ENCODE results near the gene MSX1.

MSX1 gene

DNA sequence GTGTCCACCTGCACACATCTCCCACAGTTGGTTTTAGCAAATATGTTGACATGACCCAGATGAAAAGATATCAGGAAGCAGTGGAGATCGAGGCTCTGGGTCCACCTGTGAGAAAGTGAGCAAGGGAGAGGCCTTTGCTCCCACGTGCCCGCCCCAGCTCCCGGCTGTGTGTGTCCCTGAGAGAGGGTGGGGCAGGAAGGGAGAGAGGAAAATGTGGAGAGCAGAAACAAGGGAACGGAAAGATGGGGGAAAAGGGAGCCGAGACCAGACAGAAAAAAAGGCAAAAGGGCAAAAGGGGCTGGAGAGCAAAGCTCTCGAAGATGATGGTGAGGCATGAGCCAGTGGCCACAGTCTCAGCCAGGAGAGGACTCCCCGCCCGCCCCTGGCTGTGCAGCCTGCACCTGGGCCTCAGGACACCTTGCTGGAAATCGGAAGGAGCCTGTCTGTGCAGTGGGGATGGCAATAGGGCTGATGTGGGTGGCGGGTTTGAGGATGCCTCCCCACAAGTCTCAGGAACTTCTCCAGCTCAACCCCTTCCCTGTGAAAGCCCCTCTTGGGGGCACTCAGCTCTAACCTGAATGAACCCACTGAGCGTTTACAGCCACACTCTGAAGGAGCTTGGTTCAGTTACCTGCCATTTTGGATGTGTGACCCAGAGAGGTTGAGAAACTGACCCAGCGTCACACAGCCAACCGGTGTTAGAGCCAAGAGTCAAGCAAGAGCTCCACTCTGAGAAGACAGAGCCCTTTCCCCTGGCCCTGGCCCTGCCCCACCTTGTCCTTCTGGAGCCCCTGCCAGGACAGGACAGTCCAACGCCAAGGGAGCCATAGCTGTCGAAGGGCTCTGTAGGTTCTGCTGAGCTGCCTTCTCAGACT, 20.3 kb upstream of the MSX1 start:
- POLR2A ChIA-PET (ENCODE audit: low non-redundant PET): no interaction called here
- TF ChIP-seq, protein P1, sequence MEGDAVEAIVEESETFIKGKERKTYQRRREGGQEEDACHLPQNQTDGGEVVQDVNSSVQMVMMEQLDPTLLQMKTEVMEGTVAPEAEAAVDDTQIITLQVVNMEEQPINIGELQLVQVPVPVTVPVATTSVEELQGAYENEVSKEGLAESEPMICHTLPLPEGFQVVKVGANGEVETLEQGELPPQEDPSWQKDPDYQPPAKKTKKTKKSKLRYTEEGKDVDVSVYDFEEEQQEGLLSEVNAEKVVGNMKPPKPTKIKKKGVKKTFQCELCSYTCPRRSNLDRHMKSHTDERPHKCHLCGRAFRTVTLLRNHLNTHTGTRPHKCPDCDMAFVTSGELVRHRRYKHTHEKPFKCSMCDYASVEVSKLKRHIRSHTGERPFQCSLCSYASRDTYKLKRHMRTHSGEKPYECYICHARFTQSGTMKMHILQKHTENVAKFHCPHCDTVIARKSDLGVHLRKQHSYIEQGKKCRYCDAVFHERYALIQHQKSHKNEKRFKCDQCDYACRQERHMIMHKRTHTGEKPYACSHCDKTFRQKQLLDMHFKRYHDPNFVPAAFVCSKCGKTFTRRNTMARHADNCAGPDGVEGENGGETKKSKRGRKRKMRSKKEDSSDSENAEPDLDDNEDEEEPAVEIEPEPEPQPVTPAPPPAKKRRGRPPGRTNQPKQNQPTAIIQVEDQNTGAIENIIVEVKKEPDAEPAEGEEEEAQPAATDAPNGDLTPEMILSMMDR (conservative IDR thresholded peaks at IDR 0.05; ENCODE audit: low read depth): no peak
- no peak overlapping the region for H3K27ac ChIP-seq
- CTCF ChIA-PET: no interaction called here
- DNase-seq (ENCODE audit: low spot score): no peak

DNA sequence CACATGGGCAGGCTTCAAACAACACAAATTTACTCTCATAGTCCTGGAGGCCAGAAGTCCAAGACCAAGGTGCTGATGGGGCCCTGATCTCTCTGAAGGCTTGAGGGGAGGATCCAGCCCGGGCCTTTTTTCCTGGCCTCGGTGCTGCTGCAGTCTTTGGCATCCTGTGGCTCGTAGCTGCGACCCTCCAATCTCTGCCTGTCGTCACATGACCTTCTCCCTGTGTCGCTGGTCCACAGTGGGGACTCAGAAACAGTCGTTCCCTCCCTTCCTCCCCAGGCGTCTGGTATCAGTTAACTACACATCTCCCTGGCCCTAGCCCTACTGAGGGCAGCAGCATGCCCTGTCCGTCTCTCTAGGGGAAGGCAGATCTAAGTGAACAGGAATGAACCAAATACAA, 19.1 kb upstream of the MSX1 start:
- POLR2A ChIA-PET (ENCODE audit: low non-redundant PET): no interaction called here
- CTCF ChIA-PET: no interaction called here
- TF ChIP-seq, protein P1 (conservative IDR thresholded peaks at IDR 0.05; ENCODE audit: low read depth): no peak
- no peak for DNase-seq (ENCODE audit: low spot score)
- H3K27ac ChIP-seq: no peak overlapping the region

DNA sequence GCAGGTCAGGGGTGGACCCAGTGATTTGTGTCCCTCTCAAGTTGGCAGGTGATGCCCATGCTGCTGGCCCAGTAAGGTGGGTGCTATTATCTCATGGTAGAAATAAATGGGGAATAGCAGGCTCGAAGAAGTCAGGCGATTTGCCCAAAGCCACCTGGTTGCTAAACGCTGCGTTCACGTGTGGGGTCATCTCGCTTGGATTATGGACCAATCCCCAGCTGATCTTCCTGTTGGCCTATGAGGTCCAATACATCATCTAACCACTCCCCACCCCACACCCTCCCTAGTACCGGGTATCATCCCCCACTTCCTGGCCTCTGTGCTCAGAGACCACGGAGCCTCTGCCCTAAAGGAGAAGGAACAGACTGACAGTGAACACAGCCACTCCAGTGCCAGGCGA, 18.3 kb upstream of the MSX1 start:
- CTCF ChIA-PET: no interaction called here
- TF ChIP-seq, protein P1 (conservative IDR thresholded peaks at IDR 0.05; ENCODE audit: low read depth): no peak
- no peak overlapping the region for H3K27ac ChIP-seq
- POLR2A ChIA-PET (ENCODE audit: low non-redundant PET): no interaction called here
- no peak for DNase-seq (ENCODE audit: low spot score)

DNA sequence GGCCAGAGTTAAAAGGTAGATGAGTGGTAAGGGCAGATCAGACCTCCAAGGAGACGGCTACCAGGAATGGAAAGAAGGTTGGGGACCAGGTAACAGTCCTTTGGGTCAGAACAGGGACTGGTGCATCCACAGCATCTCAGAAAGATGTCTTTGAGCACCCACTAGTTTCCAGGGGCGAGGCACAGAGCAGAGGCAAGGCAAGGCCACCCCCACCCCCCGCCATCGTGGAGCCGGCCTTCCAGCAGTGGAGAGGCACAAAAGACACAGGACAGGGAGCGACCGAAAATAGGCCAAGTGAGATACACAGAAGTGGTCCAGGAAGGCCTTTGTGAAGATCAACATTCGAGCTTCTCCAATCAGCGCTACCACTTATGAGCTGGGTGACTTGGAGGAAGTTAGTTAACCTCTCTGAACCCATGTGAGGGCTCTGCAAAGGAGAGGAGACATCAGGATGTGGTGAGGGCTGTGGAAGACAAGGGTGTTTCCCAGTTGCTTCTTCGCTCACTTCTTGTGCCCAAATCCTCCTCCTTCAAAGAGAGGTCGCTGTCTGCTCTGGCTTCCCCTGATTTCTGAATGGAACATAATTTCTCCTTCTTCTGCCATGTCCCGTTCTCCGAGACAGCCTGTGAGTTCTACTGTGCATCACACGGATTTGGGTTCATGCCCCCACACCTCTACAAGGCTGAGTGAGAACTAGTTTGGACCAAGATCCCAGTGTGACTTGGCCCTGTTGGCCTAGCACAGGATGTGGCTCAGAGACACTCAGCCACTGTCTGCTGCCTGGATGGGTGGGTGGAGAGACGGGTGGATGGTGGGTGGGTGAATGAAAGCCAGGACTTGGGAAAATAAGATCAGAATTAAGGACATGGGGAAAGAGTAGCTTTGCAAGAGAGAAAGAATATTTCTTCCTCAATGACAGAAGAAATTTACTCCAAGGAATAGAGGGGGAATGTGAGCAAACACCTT, 16.7 kb upstream of the MSX1 start:
- DNase-seq (ENCODE audit: low spot score): no peak
- CTCF ChIA-PET: no interaction called here
- POLR2A ChIA-PET (ENCODE audit: low non-redundant PET): no interaction called here
- no peak overlapping the region for H3K27ac ChIP-seq
- TF ChIP-seq, protein P1 (conservative IDR thresholded peaks at IDR 0.05; ENCODE audit: low read depth): no peak

DNA sequence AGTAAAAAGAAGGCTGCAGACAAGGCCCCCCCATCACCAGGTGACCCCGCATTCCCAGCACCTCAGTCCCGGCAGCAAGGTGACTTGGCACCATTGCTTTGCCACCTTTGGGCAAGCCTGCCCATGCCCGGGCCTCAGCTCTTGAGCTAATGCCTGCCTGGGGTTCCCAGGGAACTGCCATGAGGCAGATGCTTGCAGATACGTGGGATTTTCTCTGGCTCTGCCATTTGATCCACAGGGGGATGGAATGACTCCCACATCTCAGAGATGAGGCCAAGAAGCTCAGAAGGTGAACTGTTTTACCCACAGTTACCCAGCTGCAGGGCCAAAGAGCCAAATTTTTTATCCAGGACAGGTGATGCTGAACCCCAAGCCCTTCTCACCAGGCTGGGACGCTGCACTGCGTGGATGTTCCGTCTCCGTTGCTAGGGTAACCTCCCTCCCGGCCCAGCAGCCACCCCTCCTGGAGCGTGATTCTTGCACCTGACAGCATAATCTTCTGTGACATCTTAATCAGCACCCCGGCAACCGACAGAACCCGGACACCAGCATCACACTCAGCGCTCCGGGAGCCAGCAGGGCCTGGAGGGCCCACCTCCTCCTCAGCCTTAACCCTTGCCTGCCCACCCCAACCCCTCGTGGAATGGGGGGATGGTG, 15.7 kb upstream of the MSX1 start:
- no peak overlapping the region for H3K27ac ChIP-seq
- TF ChIP-seq, protein P1 (conservative IDR thresholded peaks at IDR 0.05; ENCODE audit: low read depth): no peak
- no peak for DNase-seq (ENCODE audit: low spot score)
- POLR2A ChIA-PET (ENCODE audit: low non-redundant PET): no interaction called here
- CTCF ChIA-PET: interaction anchor here (0.5 kb wide), 1 partner anchor 1135 kb away, joined by 3 read pairs; no protein-coding TSS in a partner anchor

DNA sequence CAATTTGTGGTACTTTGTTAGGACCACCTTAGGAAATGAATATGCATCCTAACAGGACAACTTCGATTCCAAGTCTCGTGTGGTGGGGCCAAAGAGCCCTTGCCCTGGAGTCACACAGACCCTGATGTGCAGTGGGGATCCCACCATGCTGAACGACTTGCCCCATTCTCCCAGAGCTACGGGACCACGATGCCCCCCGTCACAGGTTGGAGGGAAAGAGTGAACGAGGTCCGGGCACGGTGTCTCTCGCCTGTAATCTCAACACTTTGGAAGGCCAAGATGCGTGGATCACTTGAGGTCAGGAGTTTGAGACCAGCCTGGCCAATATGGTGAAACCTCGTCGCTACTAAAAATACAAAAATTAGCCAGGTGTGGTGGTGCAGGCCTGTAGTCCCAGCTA, 14.4 kb upstream of the MSX1 start:
- TF ChIP-seq, protein P1 (conservative IDR thresholded peaks at IDR 0.05; ENCODE audit: low read depth): no peak
- no peak overlapping the region for H3K27ac ChIP-seq
- CTCF ChIA-PET: no interaction called here
- DNase-seq (ENCODE audit: low spot score): no peak
- POLR2A ChIA-PET (ENCODE audit: low non-redundant PET): no interaction called here

All from RWPE1 (cell line).